OCI-LY7 (cell line): ENCODE data around the gene MAN2B1.

ENCODE experiments used
- EZH2phosphoT487 ChIP-seq: fragments of 200-600 bp; sonication (generic); IDR thresholded peaks from 2 replicates; pipeline ENCODE4 v1.6.1; 2018; ENCODE audit warnings: low read depth, borderline replicate concordance, mild to moderate bottlenecking, mixed run types, antibody characterized with exemption, low read length, moderate library complexity, mixed read lengths
- TF ChIP-seq, protein P1 (sequence below): fragments of 200-600 bp; sonication (generic); conservative IDR thresholded peaks from 2 replicates; pipeline ENCODE4 v1.5.1; 2014; ENCODE audit warnings: mild to moderate bottlenecking, antibody characterized with exemption, low read length, moderate library complexity, mixed read lengths

DNA sequence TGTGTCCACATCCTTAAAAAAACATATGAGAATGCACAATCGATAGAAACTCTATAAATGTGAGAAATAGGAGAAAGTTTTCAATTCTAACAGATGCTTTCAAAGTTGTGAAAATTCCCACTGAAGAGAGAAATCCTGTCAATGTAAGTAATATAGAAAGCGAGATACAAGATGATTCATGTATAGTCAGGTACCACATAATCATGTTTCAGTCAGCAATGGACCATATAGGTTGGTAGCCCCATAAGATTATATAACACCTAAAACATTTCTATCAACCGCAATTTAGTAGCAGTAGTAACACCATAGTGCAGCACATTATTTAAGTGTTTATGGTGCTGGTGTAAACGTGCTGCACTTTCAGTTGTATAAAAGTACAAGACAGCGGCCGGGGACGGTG, 37.3 kb downstream of the MAN2B1 start:
- TF ChIP-seq, protein P1, sequence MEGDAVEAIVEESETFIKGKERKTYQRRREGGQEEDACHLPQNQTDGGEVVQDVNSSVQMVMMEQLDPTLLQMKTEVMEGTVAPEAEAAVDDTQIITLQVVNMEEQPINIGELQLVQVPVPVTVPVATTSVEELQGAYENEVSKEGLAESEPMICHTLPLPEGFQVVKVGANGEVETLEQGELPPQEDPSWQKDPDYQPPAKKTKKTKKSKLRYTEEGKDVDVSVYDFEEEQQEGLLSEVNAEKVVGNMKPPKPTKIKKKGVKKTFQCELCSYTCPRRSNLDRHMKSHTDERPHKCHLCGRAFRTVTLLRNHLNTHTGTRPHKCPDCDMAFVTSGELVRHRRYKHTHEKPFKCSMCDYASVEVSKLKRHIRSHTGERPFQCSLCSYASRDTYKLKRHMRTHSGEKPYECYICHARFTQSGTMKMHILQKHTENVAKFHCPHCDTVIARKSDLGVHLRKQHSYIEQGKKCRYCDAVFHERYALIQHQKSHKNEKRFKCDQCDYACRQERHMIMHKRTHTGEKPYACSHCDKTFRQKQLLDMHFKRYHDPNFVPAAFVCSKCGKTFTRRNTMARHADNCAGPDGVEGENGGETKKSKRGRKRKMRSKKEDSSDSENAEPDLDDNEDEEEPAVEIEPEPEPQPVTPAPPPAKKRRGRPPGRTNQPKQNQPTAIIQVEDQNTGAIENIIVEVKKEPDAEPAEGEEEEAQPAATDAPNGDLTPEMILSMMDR = no peak
- no peak for TF ChIP-seq EZH2phosphoT487
